ENCODE measurements around the gene TNFSF9. TPM values are rescaled to one million over a fixed set of nuclear protein-coding genes. Genes with fewer than 3 reads are reported as not detected.

The TNFSF9 gene
- polyA plus RNA-seq, 1 of the 3 experiments (the other 2 are of a cell fraction) = 10.7 TPM

DNA sequence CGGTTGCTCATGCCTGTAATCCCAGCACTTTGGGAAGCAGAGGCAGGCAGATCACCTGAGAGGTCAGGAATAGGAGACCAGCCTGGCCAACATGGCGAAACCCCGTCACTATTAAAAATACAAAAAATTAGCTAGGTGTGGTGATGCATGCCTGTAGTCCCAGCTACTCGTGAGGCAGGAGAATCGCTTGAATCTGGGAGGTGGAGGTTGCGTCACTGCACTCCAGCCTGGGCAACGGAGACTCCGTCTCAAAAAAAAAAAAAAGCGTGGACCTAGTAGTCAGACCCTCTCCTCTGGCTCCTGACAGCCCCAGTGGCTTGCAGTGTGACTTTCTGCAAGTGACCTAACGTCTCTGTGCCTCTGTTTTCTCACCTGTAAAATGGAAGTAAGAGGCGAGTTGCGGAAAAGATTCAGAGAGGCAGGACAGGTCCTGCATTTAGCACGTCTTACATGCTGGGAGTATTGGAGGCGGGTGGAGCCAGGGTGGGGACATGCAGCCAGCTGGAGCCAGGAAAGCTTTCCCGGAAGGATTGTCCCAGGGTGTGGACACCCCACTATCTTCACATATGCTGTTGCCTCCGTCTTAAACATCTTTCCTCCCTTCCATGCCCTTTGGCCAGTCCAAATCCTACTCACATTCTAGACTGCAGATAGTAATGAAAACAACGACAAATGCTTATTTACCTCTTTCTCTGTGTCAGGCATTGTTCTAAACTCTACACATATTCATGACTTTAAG is 31.6 kb upstream of the TNFSF9 start:
- no peaks in the 10 kb centered on the region for H3K9me2 ChIP-seq
- H3K79me2 ChIP-seq (ENCODE audit: insufficient read depth) = no peaks in the 10 kb centered on the region
- no peak overlapping the region for H3K4me3 ChIP-seq (ENCODE audit: low read depth in 2 of 2, low read length in 1 of 2)
- H3K9ac ChIP-seq = no peak overlapping the region
- H3K36me3 ChIP-seq (replicated peaks in 1 of 2; ENCODE audit: control insufficient read depth in 1 of 2, insufficient read depth in 2 of 2, low read length in 1 of 2) = no peaks in the 10 kb centered on the region
- WGBS (ENCODE audit: low lambda C conversion rate) = 76% methylated on average over 17 of the region's 17 CpGs
- peaks cover 0 to 8% of the 10 kb centered on the region in 2 experiments; a peak in 1 of 4 replicates for H3K4me1 ChIP-seq (ENCODE audit: control insufficient read depth in 1 of 2, insufficient read depth in 2 of 2, low read depth in 1 of 2, low read length in 1 of 2)
- POLR2A ChIA-PET = no interaction called here
- H3K27ac ChIP-seq (ENCODE audit: low read depth in 2 of 2, low read length in 1 of 2) = no peak overlapping the region
- H3K27me3 ChIP-seq (ENCODE audit: insufficient read depth) = peaks cover 7% of the 10 kb centered on the region
- H4K20me1 ChIP-seq (ENCODE audit: insufficient read depth) = no peaks in the 10 kb centered on the region
- CTCF ChIA-PET = interaction anchor here (0.7 to 1.6 kb wide), 3 partner anchors 16 to 18 kb away, joined by 3 to 4 read pairs (median 3); no protein-coding TSS in a partner anchor
- DNase-seq = no peak
- no peak overlapping the region for H2AFZ ChIP-seq (ENCODE audit: low read depth)
- no peaks in the 10 kb centered on the region for H3F3A ChIP-seq (replicated peaks; ENCODE audit: insufficient read depth)
- H3K4me2 ChIP-seq = no peak overlapping the region
- no peak for TF ChIP-seq CHD2 (IDR thresholded peaks at IDR 0.05; ENCODE audit: low read length, partially characterized antibody)
- no peaks in the 10 kb centered on the region for H3K9me3 ChIP-seq

DNA sequence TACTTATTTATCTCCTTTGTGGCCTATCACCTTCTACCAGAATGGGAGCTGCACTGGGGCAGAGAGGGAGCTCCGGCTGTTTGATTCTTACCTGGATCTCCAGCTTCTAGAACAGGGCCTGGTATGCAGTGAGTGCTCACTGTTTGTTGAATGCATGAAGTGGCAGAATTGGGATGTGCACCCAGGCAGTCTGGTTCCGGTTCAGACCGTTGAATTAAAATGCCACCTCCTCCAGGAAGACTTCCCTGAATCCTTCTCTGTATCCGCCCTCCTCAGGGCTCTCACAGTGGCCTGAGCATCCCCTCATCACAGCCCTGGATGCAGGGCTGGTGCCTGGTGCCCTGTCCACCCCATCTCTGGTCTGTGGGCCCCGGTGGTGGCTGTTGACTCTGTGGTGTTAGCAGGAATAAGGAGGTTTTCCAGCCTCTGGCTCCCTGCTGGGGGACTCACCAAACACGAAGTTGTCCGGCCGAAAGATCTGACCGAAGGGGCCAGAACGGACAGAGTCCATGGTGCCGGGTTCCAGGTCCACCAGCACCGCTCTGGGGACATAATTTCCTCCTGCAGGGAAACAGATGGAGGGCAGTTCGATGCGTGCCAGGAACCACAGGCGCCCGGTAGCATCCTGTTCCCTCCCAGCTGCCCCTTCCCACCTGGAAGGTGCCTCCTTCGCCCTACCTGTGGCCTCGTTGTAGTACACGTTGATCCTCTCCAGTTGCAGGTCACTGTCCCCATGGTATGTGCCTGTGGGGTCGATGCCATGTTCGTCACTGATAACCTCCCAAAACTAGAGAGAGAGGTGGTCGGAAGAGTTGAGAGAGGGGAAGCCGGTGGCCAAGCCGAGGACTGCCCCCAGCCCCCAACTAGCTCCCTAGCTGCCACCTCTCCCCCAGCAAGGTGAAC is 29.7 kb upstream of the TNFSF9 start:
- TF ChIP-seq, protein P1, sequence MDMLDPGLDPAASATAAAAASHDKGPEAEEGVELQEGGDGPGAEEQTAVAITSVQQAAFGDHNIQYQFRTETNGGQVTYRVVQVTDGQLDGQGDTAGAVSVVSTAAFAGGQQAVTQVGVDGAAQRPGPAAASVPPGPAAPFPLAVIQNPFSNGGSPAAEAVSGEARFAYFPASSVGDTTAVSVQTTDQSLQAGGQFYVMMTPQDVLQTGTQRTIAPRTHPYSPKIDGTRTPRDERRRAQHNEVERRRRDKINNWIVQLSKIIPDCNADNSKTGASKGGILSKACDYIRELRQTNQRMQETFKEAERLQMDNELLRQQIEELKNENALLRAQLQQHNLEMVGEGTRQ (IDR thresholded peaks at IDR 0.05; ENCODE audit: borderline replicate concordance, low read depth, low read length) = no peak
- TF ChIP-seq RAD21 (IDR thresholded peaks at IDR 0.05; ENCODE audit: low read length) (no peak), RFX5 (IDR thresholded peaks at IDR 0.05; ENCODE audit: low read length) (no peak), ELF1 (IDR thresholded peaks at IDR 0.05) (no peak), MXI1 (IDR thresholded peaks at IDR 0.05; ENCODE audit: low read depth, low read length) (no peak), RCOR1 (IDR thresholded peaks at IDR 0.05; ENCODE audit: low read length) (no peak)
- TF ChIP-seq, protein P2, sequence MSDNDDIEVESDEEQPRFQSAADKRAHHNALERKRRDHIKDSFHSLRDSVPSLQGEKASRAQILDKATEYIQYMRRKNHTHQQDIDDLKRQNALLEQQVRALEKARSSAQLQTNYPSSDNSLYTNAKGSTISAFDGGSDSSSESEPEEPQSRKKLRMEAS (IDR thresholded peaks at IDR 0.05; ENCODE audit: low read depth) = no peak
- H3F3A ChIP-seq (replicated peaks; ENCODE audit: insufficient read depth) = no peaks in the 10 kb centered on the region
- no peaks in the 10 kb centered on the region for H4K20me1 ChIP-seq (ENCODE audit: insufficient read depth)
- peaks cover 7% of the 10 kb centered on the region for H3K27me3 ChIP-seq (ENCODE audit: insufficient read depth)
- DNase-seq = no peak
- POLR2A ChIA-PET = no interaction called here
- H3K79me2 ChIP-seq (ENCODE audit: insufficient read depth) = no peaks in the 10 kb centered on the region
- H3K9me3 ChIP-seq = no peaks in the 10 kb centered on the region
- no peak overlapping the region for H2AFZ ChIP-seq (ENCODE audit: low read depth)
- H3K9ac ChIP-seq = no peak overlapping the region
- H3K36me3 ChIP-seq (replicated peaks in 1 of 2; ENCODE audit: control insufficient read depth in 1 of 2, insufficient read depth in 2 of 2, low read length in 1 of 2) = no peaks in the 10 kb centered on the region
- CTCF ChIA-PET = interaction anchor here (1.0 to 1.6 kb wide), 6 partner anchors 9 to 75 kb away, joined by 3 to 4 read pairs (median 3); partner anchors contain the start of gene DENND1C
- 87% methylated on average over 17 of the region's 24 CpGs for WGBS (ENCODE audit: low lambda C conversion rate)
- H3K4me2 ChIP-seq = no peak overlapping the region
- H3K4me1 ChIP-seq (ENCODE audit: control insufficient read depth in 1 of 2, insufficient read depth in 2 of 2, low read depth in 1 of 2, low read length in 1 of 2) = peaks cover 0 to 8% of the 10 kb centered on the region in 2 experiments; a peak in 1 of 4 replicates
- no peak overlapping the region for H3K27ac ChIP-seq (ENCODE audit: low read depth in 2 of 2, low read length in 1 of 2)
- H3K4me3 ChIP-seq (ENCODE audit: low read depth in 2 of 2, low read length in 1 of 2) = peak overlapping the region in 1 of 2 experiments; percentile 56; a peak in 2 of 4 replicates
- H3K9me2 ChIP-seq = no peaks in the 10 kb centered on the region

All from SK-N-SH (cell line).